ENCODE data around the gene PRR23E. TPM values are rescaled to one million over a fixed set of nuclear protein-coding genes. Genes with fewer than 3 reads are reported as not detected.

PRR23E gene
- total and polyA plus RNA-seq, 7 donors: not detected

GRCh38 chr3:127216415-127217261 lies 23.7 kb downstream of the PRR23E start:
- intact Hi-C loops (cut with DNase I): no loop called here
- Histone ChIP-seq H3K9me3 (no peaks in the 10 kb centered on the region), H3K36me3 (no peaks in the 10 kb centered on the region), H3K4me3 (no peak overlapping the region), H3K27me3 (peaks cover 0 to 22% (median 5%) of the 10 kb centered on the region in 3 donors), H3K27ac (no peak overlapping the region), H3K4me1 (peaks cover 0 to 10% (median 7%) of the 10 kb centered on the region in 4 donors)
- TF ChIP-seq POLR2A (IDR thresholded peaks at IDR 0.05) (no peak), EP300 (IDR thresholded peaks at IDR 0.05) (no peak), POLR2AphosphoS5 (IDR thresholded peaks at IDR 0.05) (no peak), CTCF (IDR thresholded peaks at IDR 0.05) (no peak)
- 68 to 80% methylated on average over 16 of the region's 16 CpGs for WGBS, 2 donors
- no peak for DNase-seq

GRCh38 chr3:127217596-127218453 lies 24.9 kb downstream of the PRR23E start:
- H3K36me3 ChIP-seq: no peaks in the 10 kb centered on the region
- no peak overlapping the region for H3K4me3 ChIP-seq
- H3K9me3 ChIP-seq: no peaks in the 10 kb centered on the region
- peaks cover 0 to 23% (median 4%) of the 10 kb centered on the region in 3 donors for H3K27me3 ChIP-seq
- no peak for DNase-seq
- intact Hi-C loops (cut with DNase I): no loop called here
- H3K4me1 ChIP-seq: peaks cover 0 to 10% (median 7%) of the 10 kb centered on the region in 4 donors
- WGBS, 2 donors: 68 to 70% methylated on average over 9 of the region's 9 CpGs
- no peak overlapping the region for H3K27ac ChIP-seq
- TF ChIP-seq EP300 (IDR thresholded peaks at IDR 0.05): no peak
- TF ChIP-seq CTCF (IDR thresholded peaks at IDR 0.05): no peak
- TF ChIP-seq POLR2A (IDR thresholded peaks at IDR 0.05): no peak
- no peak for TF ChIP-seq POLR2AphosphoS5 (IDR thresholded peaks at IDR 0.05)

- intact Hi-C loops (cut with DNase I): no loop called here
- no peak for TF ChIP-seq EP300 (IDR thresholded peaks at IDR 0.05)
- H3K27ac ChIP-seq: no peak overlapping the region
- 60 to 61% methylated on average over 13 of the region's 13 CpGs for WGBS, 2 donors
- DNase-seq: no peak
- H3K36me3 ChIP-seq: no peaks in the 10 kb centered on the region
- H3K27me3 ChIP-seq: peaks cover 0 to 19% (median 4%) of the 10 kb centered on the region in 3 donors
- H3K4me1 ChIP-seq: peaks cover 0 to 10% (median 7%) of the 10 kb centered on the region in 4 donors
- H3K4me3 ChIP-seq: no peak overlapping the region
- H3K9me3 ChIP-seq: no peaks in the 10 kb centered on the region
These were observed 25.6 kb downstream of the PRR23E start for GRCh38 chr3:127218454-127218922.

- DNase-seq: no peak
- intact Hi-C loops (cut with DNase I): no loop called here
- Histone ChIP-seq H3K27ac (no peak overlapping the region), H3K36me3 (no peaks in the 10 kb centered on the region), H3K9me3 (peaks cover 0 to 5% (median 0%) of the 10 kb centered on the region in 4 donors), H3K4me3 (no peak overlapping the region), H3K27me3 (peaks cover 0 to 14% (median 4%) of the 10 kb centered on the region in 3 donors), H3K4me1 (peaks cover 0 to 10% (median 7%) of the 10 kb centered on the region in 4 donors)
- TF ChIP-seq EP300 (IDR thresholded peaks at IDR 0.05): no peak
- TF ChIP-seq POLR2A (IDR thresholded peaks at IDR 0.05): no peak
- TF ChIP-seq POLR2AphosphoS5 (IDR thresholded peaks at IDR 0.05): no peak
- no peak for TF ChIP-seq CTCF (IDR thresholded peaks at IDR 0.05)
- 54 to 62% methylated on average over 9 of the region's 9 CpGs for WGBS, 2 donors
These were observed 27.6 kb downstream of the PRR23E start for GRCh38 chr3:127220497-127220896.

- peaks cover 0 to 10% (median 7%) of the 10 kb centered on the region in 4 donors for H3K4me1 ChIP-seq
- no peak for TF ChIP-seq POLR2A (IDR thresholded peaks at IDR 0.05)
- no peak for TF ChIP-seq EP300 (IDR thresholded peaks at IDR 0.05)
- TF ChIP-seq POLR2AphosphoS5 (IDR thresholded peaks at IDR 0.05): no peak
- TF ChIP-seq CTCF (IDR thresholded peaks at IDR 0.05): no peak
- WGBS, 2 donors: 59 to 66% methylated on average over 4 of the region's 4 CpGs
- H3K36me3 ChIP-seq: no peaks in the 10 kb centered on the region
- peaks cover 0 to 5% (median 0%) of the 10 kb centered on the region in 4 donors for H3K9me3 ChIP-seq
- no peak overlapping the region for H3K4me3 ChIP-seq
- H3K27me3 ChIP-seq: peaks cover 0 to 16% (median 4%) of the 10 kb centered on the region in 3 donors
- no peak for DNase-seq
- H3K27ac ChIP-seq: no peak overlapping the region
- intact Hi-C loops (cut with DNase I): no loop called here
These were observed 28.1 kb downstream of the PRR23E start for GRCh38 chr3:127221037-127221436.
